ENCODE results near the gene SFRP5.
A peak's percentile ranks its signal among the peaks of the same experiment; 100 is the strongest.

Gene SFRP5

GRCh38 chr10:97736902-97737769, 34.7 kb downstream of the SFRP5 start, which contains the start of gene ZFYVE27:
TSS of gene ZFYVE27 (plus strand) at chr10:97737128. CDS start at chr10:97738478, 1,350 bp downstream.
- DNase-seq (ENCODE audit: low read depth in 2 of 2), result peak; percentile 95 to 97

- no peak for DNase-seq (ENCODE audit: low read depth in 2 of 2)
These were observed 35.3 kb downstream of the SFRP5 start for GRCh38 chr10:97736403-97736901.

GRCh38 chr10:97734021-97734420, 37.8 kb downstream of the SFRP5 start:
- no peak for DNase-seq (ENCODE audit: low read depth in 2 of 2)

- DNase-seq (ENCODE audit: low read depth in 2 of 2), result no peak
These were observed 38.5 kb downstream of the SFRP5 start for GRCh38 chr10:97733256-97733655.

GRCh38 chr10:97732052-97732359, 39.8 kb downstream of the SFRP5 start:
- no peak for DNase-seq (ENCODE audit: low read depth in 2 of 2)

- DNase-seq (ENCODE audit: low read depth in 2 of 2), result peak; percentile 28 to 34
These were observed 40.3 kb downstream of the SFRP5 start for GRCh38 chr10:97731346-97732051.

- DNase-seq (ENCODE audit: low read depth in 2 of 2), result no peak
These were observed 42.8 kb downstream of the SFRP5 start for GRCh38 chr10:97729014-97729413.

- DNase-seq (ENCODE audit: low read depth in 2 of 2), result no peak
These were observed 45.1 kb downstream of the SFRP5 start for GRCh38 chr10:97726636-97727178.

GRCh38 chr10:97724341-97724941, 47.4 kb downstream of the SFRP5 start:
- DNase-seq (ENCODE audit: low read depth in 2 of 2), result no peak

- DNase-seq (ENCODE audit: low read depth in 2 of 2), result no peak
These were observed 48.8 kb downstream of the SFRP5 start for GRCh38 chr10:97723001-97723400.

- DNase-seq (ENCODE audit: low read depth in 2 of 2), result no peak
These were observed 49.7 kb downstream of the SFRP5 start for GRCh38 chr10:97721871-97722780.

GRCh38 chr10:97719602-97720001, 52.2 kb downstream of the SFRP5 start:
- DNase-seq (ENCODE audit: low read depth in 2 of 2), result no peak

GRCh38 chr10:97718659-97719142, 53.1 kb downstream of the SFRP5 start:
- DNase-seq (ENCODE audit: low read depth in 2 of 2), result no peak

GRCh38 chr10:97718178-97718577, 53.6 kb downstream of the SFRP5 start:
- DNase-seq (ENCODE audit: low read depth in 2 of 2), result no peak

GRCh38 chr10:97717627-97718026, 54.2 kb downstream of the SFRP5 start:
- DNase-seq (ENCODE audit: low read depth in 2 of 2), result no peak
